ENCODE results near the gene CASP7. TPM values are rescaled to one million over a fixed set of nuclear protein-coding genes. Genes with fewer than 3 reads are reported as not detected.

CASP7 gene
- total and polyA plus RNA-seq, 12 donors = 7.1 to 25.1 (median 17.2) TPM

DNA sequence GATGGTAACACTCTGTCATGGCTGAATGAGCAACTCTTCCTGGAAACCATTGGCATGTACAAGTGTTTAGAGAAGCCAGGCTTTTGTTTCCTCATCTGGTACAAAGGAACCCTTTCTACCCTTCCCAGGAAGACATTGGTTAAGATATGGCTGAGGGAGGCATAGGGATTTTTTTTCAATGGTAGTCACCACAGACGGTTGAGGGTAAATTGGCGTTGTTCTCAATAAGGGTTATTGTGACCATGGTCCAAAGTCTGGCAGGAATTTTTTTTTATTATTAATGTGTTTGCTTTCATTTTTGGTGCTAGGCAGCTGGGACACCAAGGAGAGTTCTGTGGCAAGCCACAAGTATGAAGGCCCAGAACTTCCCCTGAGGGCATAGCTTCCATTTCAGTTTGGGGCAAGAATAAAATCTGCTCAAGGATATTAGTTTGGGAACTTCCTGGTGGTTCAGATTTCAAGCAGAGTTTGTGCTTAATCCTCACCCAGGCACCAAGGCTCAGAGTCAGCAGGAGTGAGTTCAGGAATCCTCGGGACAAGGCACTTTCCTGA lies 71.5 kb downstream of the CASP7 start, which contains the start of gene PLEKHS1:
PLEKHS1 (plus strand) TSS at position 502 of the 552 bp plus-strand sequence. CDS start 3,596 bp downstream, outside the sequence.
- no peak within 1 kb of the TSS for H3K27ac ChIP-seq
- 90 to 98% (median 94%) methylated on average over 3 of the region's 3 CpGs for WGBS, 4 donors
- H3K4me3 ChIP-seq = no peak within 1 kb of the TSS
- intact Hi-C loops (cut with DNase I) = no loop called here
- no peaks in the 10 kb centered on the region for H3K27me3 ChIP-seq
- no peak for TF ChIP-seq POLR2A (IDR thresholded peaks at IDR 0.05)
- TF ChIP-seq, protein P1, sequence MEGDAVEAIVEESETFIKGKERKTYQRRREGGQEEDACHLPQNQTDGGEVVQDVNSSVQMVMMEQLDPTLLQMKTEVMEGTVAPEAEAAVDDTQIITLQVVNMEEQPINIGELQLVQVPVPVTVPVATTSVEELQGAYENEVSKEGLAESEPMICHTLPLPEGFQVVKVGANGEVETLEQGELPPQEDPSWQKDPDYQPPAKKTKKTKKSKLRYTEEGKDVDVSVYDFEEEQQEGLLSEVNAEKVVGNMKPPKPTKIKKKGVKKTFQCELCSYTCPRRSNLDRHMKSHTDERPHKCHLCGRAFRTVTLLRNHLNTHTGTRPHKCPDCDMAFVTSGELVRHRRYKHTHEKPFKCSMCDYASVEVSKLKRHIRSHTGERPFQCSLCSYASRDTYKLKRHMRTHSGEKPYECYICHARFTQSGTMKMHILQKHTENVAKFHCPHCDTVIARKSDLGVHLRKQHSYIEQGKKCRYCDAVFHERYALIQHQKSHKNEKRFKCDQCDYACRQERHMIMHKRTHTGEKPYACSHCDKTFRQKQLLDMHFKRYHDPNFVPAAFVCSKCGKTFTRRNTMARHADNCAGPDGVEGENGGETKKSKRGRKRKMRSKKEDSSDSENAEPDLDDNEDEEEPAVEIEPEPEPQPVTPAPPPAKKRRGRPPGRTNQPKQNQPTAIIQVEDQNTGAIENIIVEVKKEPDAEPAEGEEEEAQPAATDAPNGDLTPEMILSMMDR (IDR thresholded peaks at IDR 0.05) = no peak
- no peaks in the 10 kb centered on the region for H3K36me3 ChIP-seq (replicated peaks in 1 of 2)
- no peak for DNase-seq
- no peaks in the 10 kb centered on the region for H3K4me1 ChIP-seq (replicated peaks in 1 of 2)
- no peaks in the 10 kb centered on the region for H3K9me3 ChIP-seq (replicated peaks in 1 of 3)

DNA sequence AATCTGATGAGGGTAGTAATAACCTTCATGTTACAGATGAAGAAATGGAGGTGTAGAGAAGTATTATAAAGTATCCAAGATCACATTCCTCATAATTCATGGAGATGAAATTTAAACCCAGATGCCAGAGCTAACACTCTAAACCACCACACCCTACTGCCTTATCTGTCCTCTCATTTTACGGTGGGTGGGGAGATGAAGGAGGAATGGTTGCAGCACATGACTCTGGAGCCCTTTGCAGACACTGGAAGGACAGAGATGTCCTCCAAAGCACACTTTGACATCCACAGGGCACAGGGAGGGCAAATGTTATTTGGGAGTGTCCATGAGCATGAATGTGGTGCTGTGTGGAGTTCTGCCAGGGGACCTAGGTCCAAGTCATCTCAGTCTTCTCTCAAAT lies 72.8 kb downstream of the CASP7 start:
- H3K27me3 ChIP-seq = no peaks in the 10 kb centered on the region
- no peaks in the 10 kb centered on the region for H3K4me1 ChIP-seq (replicated peaks in 1 of 2)
- no peak for DNase-seq
- intact Hi-C loops (cut with DNase I) = no loop called here
- WGBS, 4 donors = 31 to 86% (median 80%) methylated on average over 1 of the region's 1 CpG
- no peaks in the 10 kb centered on the region for H3K36me3 ChIP-seq (replicated peaks in 1 of 2)
- no peak overlapping the region for H3K4me3 ChIP-seq
- no peaks in the 10 kb centered on the region for H3K9me3 ChIP-seq (replicated peaks in 1 of 3)
- no peak overlapping the region for H3K27ac ChIP-seq
- TF ChIP-seq, protein P1 (IDR thresholded peaks at IDR 0.05) = no peak
- TF ChIP-seq POLR2A (IDR thresholded peaks at IDR 0.05) = no peak

DNA sequence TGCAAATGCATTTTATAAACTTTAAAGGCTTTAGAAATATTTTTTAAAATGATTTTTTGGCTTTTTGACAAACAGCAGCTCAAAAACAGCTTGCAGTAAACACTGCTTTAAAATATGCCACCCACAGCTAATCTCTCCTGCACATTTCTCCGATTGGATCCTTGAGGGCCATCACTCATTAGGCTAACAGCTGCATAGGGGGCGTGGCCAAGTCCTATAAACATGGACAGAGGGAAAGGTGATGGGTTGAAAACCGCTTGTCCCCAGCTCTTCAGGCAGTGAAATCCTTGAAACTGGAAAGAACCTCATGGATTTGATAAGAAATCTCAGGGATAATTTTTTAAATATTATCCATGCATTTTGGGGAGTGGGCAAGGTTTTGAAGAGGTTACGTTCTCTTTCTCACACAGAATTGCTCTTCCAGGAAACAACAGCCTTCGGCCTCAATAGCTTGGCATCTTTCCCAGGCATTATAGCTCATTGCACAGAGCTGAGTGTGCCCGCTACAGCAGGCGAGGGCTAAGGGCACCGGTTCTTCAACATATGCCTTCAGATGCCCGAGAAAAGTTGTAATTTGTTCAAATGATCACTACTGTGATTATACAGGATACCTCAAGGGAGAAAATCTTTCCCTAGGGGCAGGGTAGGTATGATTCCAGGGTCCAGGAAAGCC lies 73.4 kb downstream of the CASP7 start:
- TF ChIP-seq, protein P1 (IDR thresholded peaks at IDR 0.05) = no peak
- no peak for TF ChIP-seq POLR2A (IDR thresholded peaks at IDR 0.05)
- no peak overlapping the region for H3K4me3 ChIP-seq
- H3K27ac ChIP-seq = no peak overlapping the region
- H3K36me3 ChIP-seq (replicated peaks in 1 of 2) = no peaks in the 10 kb centered on the region
- H3K9me3 ChIP-seq (replicated peaks in 1 of 3) = no peaks in the 10 kb centered on the region
- DNase-seq = peak in 1 of 7 donors; percentile 9
- WGBS, 4 donors = 43 to 56% (median 51%) methylated on average over 9 of the region's 9 CpGs
- intact Hi-C loops (cut with DNase I) = no loop called here
- no peaks in the 10 kb centered on the region for H3K27me3 ChIP-seq
- no peaks in the 10 kb centered on the region for H3K4me1 ChIP-seq (replicated peaks in 1 of 2)

DNA sequence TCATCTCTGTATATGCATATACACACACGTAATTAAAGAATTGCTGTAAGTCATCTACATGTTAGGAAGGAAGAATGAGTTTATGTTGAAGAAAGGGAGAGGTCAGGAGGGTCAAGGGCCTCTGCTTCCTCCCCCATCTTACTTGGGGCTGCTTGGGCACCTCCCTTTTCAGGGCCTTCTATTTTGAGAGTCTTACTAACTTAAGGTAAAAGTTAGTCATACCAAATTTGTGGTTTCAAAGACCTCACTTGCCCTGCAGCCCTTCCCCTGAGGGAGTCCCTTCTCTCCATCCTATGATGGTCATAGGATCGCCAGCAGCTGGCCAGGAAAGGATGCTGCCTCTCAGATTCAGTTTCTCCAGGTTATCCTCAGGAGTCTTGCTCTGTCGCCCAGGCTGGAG lies 74.4 kb downstream of the CASP7 start:
- no peak for DNase-seq
- H3K4me3 ChIP-seq = no peak overlapping the region
- H3K27ac ChIP-seq = no peak overlapping the region
- TF ChIP-seq, protein P1 (IDR thresholded peaks at IDR 0.05) = no peak
- TF ChIP-seq POLR2A (IDR thresholded peaks at IDR 0.05) = no peak
- no peaks in the 10 kb centered on the region for H3K36me3 ChIP-seq (replicated peaks in 1 of 2)
- H3K4me1 ChIP-seq (replicated peaks in 1 of 2) = no peaks in the 10 kb centered on the region
- H3K27me3 ChIP-seq = no peaks in the 10 kb centered on the region
- H3K9me3 ChIP-seq (replicated peaks in 1 of 3) = no peaks in the 10 kb centered on the region
- intact Hi-C loops (cut with DNase I) = no loop called here
- 75 to 91% (median 81%) methylated on average over 3 of the region's 3 CpGs for WGBS, 4 donors
